ENCODE measurements around the gene CFP.
"Not testable (repeated sequence)": the region's sequence is repeated elsewhere in the genome, so short reads cannot be mapped to it uniquely, and the experiment has no call there.

Gene CFP

DNA sequence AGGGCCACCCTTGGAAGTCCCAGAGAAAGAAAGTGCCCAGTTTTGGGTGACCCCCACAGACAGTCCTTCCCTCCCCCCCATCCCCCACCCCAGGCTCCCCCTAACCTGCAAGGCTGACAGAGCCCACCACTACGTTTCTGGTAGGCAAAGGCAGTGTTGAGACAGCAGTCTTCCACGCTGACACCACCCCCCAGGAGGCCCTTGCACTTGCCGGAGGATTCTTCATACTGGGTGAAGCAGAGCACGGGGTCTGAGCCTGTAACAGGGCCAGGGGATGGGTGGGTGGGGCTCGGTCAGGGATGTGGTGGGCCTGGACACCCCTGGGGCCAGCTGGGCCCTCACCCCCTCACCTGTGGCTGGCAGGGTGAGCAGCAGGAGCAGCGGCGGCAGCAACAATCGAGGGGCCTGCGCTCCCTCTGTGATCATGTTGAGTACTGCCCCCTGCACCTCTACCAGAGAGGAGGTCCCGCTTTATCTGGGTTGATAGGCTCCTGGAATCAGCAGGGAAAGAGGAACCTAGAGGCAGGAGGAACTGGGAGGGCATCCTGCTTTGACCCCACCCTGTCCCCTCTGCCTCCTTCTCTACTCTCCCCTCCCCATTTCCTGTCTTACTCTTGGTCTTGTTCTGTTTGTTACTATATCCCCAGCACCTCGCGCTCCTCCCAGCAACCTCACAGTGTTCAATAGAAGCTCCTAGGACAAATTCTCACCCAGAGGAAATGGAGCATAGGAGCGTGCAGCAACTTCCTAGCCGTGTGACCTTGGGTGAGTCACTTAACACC is at the start of gene CFP:
CFP (minus strand) TSS at position 512 of the 782 bp plus-strand sequence; CDS start at position 426, 86 bp downstream.
- peak within 1 kb of the TSS; percentile 44 for H3K4me3 ChIP-seq (ENCODE audit: low read depth, low read length)
- TF ChIP-seq, protein P1, sequence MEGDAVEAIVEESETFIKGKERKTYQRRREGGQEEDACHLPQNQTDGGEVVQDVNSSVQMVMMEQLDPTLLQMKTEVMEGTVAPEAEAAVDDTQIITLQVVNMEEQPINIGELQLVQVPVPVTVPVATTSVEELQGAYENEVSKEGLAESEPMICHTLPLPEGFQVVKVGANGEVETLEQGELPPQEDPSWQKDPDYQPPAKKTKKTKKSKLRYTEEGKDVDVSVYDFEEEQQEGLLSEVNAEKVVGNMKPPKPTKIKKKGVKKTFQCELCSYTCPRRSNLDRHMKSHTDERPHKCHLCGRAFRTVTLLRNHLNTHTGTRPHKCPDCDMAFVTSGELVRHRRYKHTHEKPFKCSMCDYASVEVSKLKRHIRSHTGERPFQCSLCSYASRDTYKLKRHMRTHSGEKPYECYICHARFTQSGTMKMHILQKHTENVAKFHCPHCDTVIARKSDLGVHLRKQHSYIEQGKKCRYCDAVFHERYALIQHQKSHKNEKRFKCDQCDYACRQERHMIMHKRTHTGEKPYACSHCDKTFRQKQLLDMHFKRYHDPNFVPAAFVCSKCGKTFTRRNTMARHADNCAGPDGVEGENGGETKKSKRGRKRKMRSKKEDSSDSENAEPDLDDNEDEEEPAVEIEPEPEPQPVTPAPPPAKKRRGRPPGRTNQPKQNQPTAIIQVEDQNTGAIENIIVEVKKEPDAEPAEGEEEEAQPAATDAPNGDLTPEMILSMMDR (IDR thresholded peaks at IDR 0.05; ENCODE audit: borderline replicate concordance, insufficient read depth, low read depth, low read length): no peak

DNA sequence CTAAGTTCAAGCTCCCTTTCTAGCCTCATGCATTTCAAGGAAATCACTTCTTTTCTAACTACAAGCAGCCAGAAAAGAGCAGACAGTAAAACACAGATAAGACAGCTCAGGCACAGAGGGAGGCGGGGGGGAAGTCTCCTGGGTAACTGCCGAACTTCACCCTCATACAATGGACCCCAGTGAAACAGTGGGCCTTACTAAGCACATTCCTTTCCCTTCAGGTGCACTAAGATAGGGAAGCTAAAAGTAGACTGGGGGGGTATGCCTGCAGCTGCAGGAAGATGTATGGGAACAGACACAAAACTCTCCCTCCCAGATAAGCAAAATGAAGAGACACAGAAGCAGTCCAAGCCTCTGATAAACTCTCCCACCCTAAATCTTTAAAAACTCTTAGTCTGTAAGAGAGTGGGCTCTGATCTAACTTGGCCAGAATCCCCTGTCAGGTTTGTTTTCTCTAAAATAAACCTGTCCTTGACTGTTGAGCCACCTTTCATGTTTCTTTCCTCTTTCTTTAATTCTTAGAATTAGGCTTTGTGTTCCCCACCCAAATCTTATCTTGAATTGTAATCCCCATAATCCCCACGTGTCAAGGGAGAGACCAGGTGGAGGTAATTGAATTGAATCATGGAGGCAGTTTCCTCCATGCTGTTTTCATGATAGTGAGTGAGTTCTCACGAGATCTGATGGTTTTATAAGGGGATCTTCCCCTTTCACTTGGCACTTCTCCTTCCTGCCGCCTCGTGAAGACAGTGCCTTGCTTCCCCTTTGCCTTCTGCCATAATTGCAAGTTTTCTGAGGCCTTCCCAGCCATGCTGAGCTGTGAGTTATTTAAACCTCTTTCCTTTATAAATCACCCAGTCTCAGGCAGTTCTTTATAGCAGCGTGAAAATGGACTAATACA is 46.5 kb upstream of the CFP start:
- not testable (repeated sequence) for H3K4me3 ChIP-seq (ENCODE audit: low read depth, low read length)

DNA sequence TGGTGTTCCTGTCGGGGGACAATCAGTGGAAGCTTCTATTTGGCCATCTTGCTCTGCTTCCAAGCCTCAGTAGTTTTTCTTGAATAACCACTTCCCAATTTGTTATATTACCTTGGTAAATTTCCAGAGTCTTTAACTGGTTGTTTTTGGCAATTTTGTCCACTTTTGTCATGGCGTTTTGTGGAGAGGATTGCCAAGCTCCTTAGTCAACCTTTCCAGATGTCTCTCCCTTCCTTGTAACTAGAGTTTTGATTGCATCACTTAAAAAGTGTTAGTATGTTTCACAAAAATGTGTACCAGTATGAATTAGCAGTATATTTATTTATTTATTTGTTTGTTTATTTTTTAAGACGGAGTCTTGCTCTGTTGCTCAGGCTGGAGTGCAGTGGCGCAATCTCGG is 45.0 kb upstream of the CFP start:
- H3K4me3 ChIP-seq (ENCODE audit: low read depth, low read length): no peak overlapping the region
- TF ChIP-seq, protein P1 (IDR thresholded peaks at IDR 0.05; ENCODE audit: borderline replicate concordance, insufficient read depth, low read depth, low read length): no peak

- not testable (repeated sequence) for H3K4me3 ChIP-seq (ENCODE audit: low read depth, low read length)
These were observed 36.1 kb upstream of the CFP start for GRCh38 chrX:47665797-47666196.

- TF ChIP-seq, protein P1 (IDR thresholded peaks at IDR 0.05; ENCODE audit: borderline replicate concordance, insufficient read depth, low read depth, low read length): no peak
- H3K4me3 ChIP-seq (ENCODE audit: low read depth, low read length): no peak overlapping the region
These were observed 35.0 kb upstream of the CFP start for GRCh38 chrX:47664737-47665136.

- TF ChIP-seq, protein P1 (IDR thresholded peaks at IDR 0.05; ENCODE audit: borderline replicate concordance, insufficient read depth, low read depth, low read length): no peak
These were observed 32.5 kb upstream of the CFP start for GRCh38 chrX:47662144-47662657.

GRCh38 chrX:47661539-47661938 is 31.8 kb upstream of the CFP start:
- TF ChIP-seq, protein P1 (IDR thresholded peaks at IDR 0.05; ENCODE audit: borderline replicate concordance, insufficient read depth, low read depth, low read length): no peak
- H3K4me3 ChIP-seq (ENCODE audit: low read depth, low read length): no peak overlapping the region

More at GRCh38 chrX:47662144-47662657, 32.5 kb upstream of the CFP start:
- H3K4me3 ChIP-seq (ENCODE audit: low read depth, low read length): no peak overlapping the region

- TF ChIP-seq, protein P1 (IDR thresholded peaks at IDR 0.05; ENCODE audit: borderline replicate concordance, insufficient read depth, low read depth, low read length): no peak
- peak overlapping the region; percentile 78 for H3K4me3 ChIP-seq (ENCODE audit: low read depth, low read length)
These were observed 29.6 kb upstream of the CFP start for GRCh38 chrX:47659421-47659726.
